T-helper 1 cell treated with Interleukin-12 subunit alpha and Interleukin-12 subunit beta and Interleukin-4 antibody, amounts not matched to agents 30 ng/mL and 1 ng/mL, for 36 hours (primary cell): ENCODE measurements around the gene RUNX2. TPM values are rescaled to one million over a fixed set of nuclear protein-coding genes. Genes with fewer than 3 reads are reported as not detected.

Experiments used
- intact Hi-C: fragments of 100-400 bp; cut with micrococcal nuclease; formaldehyde crosslinking; loops from one replicate; pipeline ENCODE4 v1.15.1; 2024
- total RNA-seq: library from RNA; stranded (reverse); gene quantifications from 2 replicates; pipeline ENCODE4 v1.2.3, GENCODE V29; 2022

Gene RUNX2
- total RNA-seq, 1 donor from 2014 or later: 14.6 TPM

- intact Hi-C loops: no loop called here
Observed at GRCh38 chr6:45430590-45431202, 102.6 kb downstream of the RUNX2 start.

GRCh38 chr6:45431317-45432065 lies 103.4 kb downstream of the RUNX2 start:
- intact Hi-C loops: no loop called here

- intact Hi-C loops: no loop called here
Observed at GRCh38 chr6:45432977-45433376, 104.8 kb downstream of the RUNX2 start.

GRCh38 chr6:45433533-45434380 lies 105.6 kb downstream of the RUNX2 start:
- intact Hi-C loops: loop anchor here (1.0 kb wide), 1 partner anchor 7 kb away; no protein-coding TSS in a partner anchor

GRCh38 chr6:45434381-45434700 lies 106.2 kb downstream of the RUNX2 start:
- intact Hi-C loops: loop anchor here (1.0 kb wide), 1 partner anchor 8 kb away; no protein-coding TSS in a partner anchor

- intact Hi-C loops: loop anchor here (2.0 to 5.0 kb wide), 5 partner anchors 14 to 486 kb away; no protein-coding TSS in a partner anchor
Observed at GRCh38 chr6:45436544-45437438, 108.7 kb downstream of the RUNX2 start.

GRCh38 chr6:45437439-45437815 lies 109.3 kb downstream of the RUNX2 start:
- intact Hi-C loops: loop anchor here (2.0 to 5.0 kb wide), 5 partner anchors 13 to 485 kb away; no protein-coding TSS in a partner anchor

- intact Hi-C loops: loop anchor here (5.0 kb wide), 3 partner anchors 39 to 484 kb away; no protein-coding TSS in a partner anchor
Observed at GRCh38 chr6:45438151-45438550, 110.0 kb downstream of the RUNX2 start.

- intact Hi-C loops: loop anchor here (5.0 kb wide), 3 partner anchors 38 to 483 kb away; no protein-coding TSS in a partner anchor
Observed at GRCh38 chr6:45438849-45439406, 110.8 kb downstream of the RUNX2 start.

GRCh38 chr6:45439459-45439858 lies 111.3 kb downstream of the RUNX2 start:
- intact Hi-C loops: loop anchor here (5.0 kb wide), 3 partner anchors 38 to 483 kb away; no protein-coding TSS in a partner anchor

GRCh38 chr6:45439861-45440388 lies 111.8 kb downstream of the RUNX2 start:
- intact Hi-C loops: loop anchor here (5.0 kb wide), 3 partner anchors 37 to 482 kb away; no protein-coding TSS in a partner anchor

GRCh38 chr6:45441851-45442453 lies 113.8 kb downstream of the RUNX2 start:
- intact Hi-C loops: no loop called here

- intact Hi-C loops: no loop called here
Observed at GRCh38 chr6:45442716-45443115, 114.6 kb downstream of the RUNX2 start.

- intact Hi-C loops: no loop called here
Observed at GRCh38 chr6:45445364-45445748, 117.2 kb downstream of the RUNX2 start.

- intact Hi-C loops: no loop called here
Observed at GRCh38 chr6:45445749-45446549, 117.8 kb downstream of the RUNX2 start.

GRCh38 chr6:45447005-45447404 lies 118.9 kb downstream of the RUNX2 start:
- intact Hi-C loops: no loop called here

GRCh38 chr6:45447716-45448115 lies 119.6 kb downstream of the RUNX2 start:
- intact Hi-C loops: no loop called here
